Left ventricle myocardium inferior (tissue), 1 donor: ENCODE data around the gene PXYLP1. TPM values are rescaled to one million over a fixed set of nuclear protein-coding genes. Genes with fewer than 3 reads are reported as not detected.

Source experiments
- DNase-seq: peaks from one replicate; pipeline ENCODE4 v3.0.0-alpha.2; 2020
- H3K27ac ChIP-seq: fragments of 200-600 bp; replicated peaks from 2 replicates; pipeline ENCODE4 v1.8.0; 2021
- H3K27me3 ChIP-seq: fragments of 200-600 bp; 2 replicates; pipeline ENCODE4 v1.8.0; 2021; ENCODE audit warnings: low read depth
- H3K36me3 ChIP-seq: fragments of 200-600 bp; 2 replicates; pipeline ENCODE4 v1.8.0; 2021
- H3K4me1 ChIP-seq: fragments of 200-600 bp; 2 replicates; pipeline ENCODE4 v1.8.0; 2021
- H3K4me3 ChIP-seq: fragments of 200-600 bp; 2 replicates; pipeline ENCODE4 v1.8.0; 2021; ENCODE audit warnings: mild to moderate bottlenecking, moderate library complexity
- H3K9me3 ChIP-seq: fragments of 200-600 bp; replicated peaks from 2 replicates; pipeline ENCODE4 v1.8.0; 2021
- intact Hi-C: fragments of 100-400 bp; cut with micrococcal nuclease; formaldehyde crosslinking; loops from one replicate; pipeline ENCODE4 v1.11.0; 2022
- total RNA-seq: library from RNA; stranded (reverse); fragmentation: NEBNext Ultra II Directional; extraction: Animal tissue kit (Norgen Biotek cat#: 25700); gene quantifications from one replicate; pipeline ENCODE4 v1.2.1, GENCODE V29; 2021
- TF ChIP-seq, protein P1 (sequence below): fragments of 200-600 bp; IDR thresholded peaks from 2 replicates; pipeline ENCODE4 v1.8.0; 2021; ENCODE audit warnings: antibody characterized with exemption, mild to moderate bottlenecking, borderline replicate concordance
- donor health status: DM: no; HTN: yes; CAD: no; lungs with severe emphysema.

The PXYLP1 gene
- total RNA-seq, 1 donor from 2014 or later: 25.6 TPM

DNA sequence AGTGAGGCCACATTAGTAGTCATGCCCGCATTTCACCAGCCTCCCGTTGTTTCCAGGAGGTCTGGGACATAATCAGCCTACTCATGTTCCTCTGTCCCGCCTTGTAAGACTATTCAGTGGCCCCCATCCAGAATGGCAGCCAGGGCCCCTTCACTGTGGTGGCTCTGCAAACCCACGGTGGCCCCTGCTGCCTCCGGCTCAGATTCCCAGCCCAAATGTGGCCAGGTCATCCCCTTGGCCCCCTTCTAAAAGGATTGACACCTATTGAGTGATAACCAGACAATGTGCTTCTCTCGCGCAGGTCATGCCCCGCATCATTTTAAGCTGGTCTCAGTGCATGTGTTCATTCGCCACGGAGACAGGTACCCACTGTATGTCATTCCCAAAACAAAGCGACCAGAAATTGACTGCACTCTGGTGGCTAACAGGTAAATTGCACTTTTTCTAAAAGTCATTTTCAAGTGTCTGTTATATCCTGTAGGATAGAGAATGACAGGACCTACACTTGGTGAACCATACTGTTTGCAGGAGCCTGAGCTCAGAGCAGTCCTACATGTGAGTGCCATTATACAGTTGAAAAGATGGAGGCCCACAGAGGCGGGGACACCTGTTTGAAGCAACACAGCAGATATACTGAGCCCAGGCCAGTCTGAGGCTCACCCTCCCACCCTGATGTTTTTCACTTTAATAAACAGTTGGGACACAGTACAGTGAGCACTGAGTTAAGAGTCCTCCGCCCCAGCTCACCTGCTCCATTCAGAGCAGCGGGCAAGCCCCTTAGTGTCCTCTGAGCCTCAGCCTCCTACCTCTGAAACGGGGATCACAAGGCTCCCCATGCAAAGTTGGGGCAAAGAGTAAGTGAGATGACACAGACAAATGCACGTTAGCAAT is 47.7 kb downstream of the PXYLP1 start:
- no peaks in the 10 kb centered on the region for H3K9me3 ChIP-seq
- no peak overlapping the region for H3K27ac ChIP-seq
- H3K36me3 ChIP-seq: peaks cover 29% of the 10 kb centered on the region
- H3K4me1 ChIP-seq: peaks cover 19% of the 10 kb centered on the region
- no peaks in the 10 kb centered on the region for H3K27me3 ChIP-seq
- intact Hi-C loops: no loop called here
- H3K4me3 ChIP-seq: no peak overlapping the region
- DNase-seq: no peak
- TF ChIP-seq, protein P1, sequence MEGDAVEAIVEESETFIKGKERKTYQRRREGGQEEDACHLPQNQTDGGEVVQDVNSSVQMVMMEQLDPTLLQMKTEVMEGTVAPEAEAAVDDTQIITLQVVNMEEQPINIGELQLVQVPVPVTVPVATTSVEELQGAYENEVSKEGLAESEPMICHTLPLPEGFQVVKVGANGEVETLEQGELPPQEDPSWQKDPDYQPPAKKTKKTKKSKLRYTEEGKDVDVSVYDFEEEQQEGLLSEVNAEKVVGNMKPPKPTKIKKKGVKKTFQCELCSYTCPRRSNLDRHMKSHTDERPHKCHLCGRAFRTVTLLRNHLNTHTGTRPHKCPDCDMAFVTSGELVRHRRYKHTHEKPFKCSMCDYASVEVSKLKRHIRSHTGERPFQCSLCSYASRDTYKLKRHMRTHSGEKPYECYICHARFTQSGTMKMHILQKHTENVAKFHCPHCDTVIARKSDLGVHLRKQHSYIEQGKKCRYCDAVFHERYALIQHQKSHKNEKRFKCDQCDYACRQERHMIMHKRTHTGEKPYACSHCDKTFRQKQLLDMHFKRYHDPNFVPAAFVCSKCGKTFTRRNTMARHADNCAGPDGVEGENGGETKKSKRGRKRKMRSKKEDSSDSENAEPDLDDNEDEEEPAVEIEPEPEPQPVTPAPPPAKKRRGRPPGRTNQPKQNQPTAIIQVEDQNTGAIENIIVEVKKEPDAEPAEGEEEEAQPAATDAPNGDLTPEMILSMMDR: peak; percentile 68

DNA sequence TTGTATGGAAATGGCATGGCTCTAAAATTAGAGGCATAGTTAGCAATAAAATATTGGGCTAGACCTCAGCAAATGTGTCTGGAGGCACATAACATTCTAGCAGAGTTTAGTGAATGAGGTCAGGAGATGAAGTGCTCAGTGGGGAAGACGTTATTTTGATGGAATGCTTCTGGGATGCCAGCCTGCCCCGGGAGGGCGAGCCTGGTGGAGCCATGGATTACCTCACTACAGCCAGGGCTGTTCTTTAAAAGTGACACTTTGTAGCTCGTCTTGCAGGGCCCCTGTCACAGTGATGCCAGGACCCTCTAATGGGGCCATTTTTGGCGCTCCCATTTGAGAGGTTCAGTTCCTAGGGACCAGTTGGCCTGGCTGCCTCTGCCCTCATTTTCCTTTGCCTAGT is 48.5 kb downstream of the PXYLP1 start:
- Histone ChIP-seq H3K27ac (no peak overlapping the region), H3K27me3 (no peaks in the 10 kb centered on the region), H3K9me3 (no peaks in the 10 kb centered on the region), H3K4me1 (peaks cover 21% of the 10 kb centered on the region), H3K36me3 (peaks cover 30% of the 10 kb centered on the region), H3K4me3 (no peak overlapping the region)
- intact Hi-C loops: no loop called here
- no peak for DNase-seq
- TF ChIP-seq, protein P1: no peak

DNA sequence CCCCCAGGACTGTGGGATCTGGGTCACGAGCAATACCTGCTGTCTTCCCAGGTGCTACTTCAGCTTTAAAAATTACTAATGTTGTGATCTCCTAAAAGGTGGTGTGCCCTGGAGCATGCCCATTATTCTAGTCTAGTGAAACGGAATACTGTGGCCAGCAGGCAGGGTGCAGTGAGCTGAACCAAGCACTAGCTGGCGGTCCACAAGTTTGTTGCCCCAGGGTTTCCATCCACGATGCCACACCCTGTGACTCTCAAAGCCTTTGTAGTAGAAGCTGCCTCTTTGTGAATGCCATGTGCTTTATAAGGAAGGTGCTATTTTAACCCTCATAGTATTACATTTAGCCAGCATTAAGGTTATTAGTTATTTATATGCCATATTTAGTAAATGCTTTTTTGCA is 49.1 kb downstream of the PXYLP1 start:
- H3K4me3 ChIP-seq: no peak overlapping the region
- no peaks in the 10 kb centered on the region for H3K9me3 ChIP-seq
- no peaks in the 10 kb centered on the region for H3K27me3 ChIP-seq
- peaks cover 27% of the 10 kb centered on the region for H3K36me3 ChIP-seq
- TF ChIP-seq, protein P1: no peak
- no peak overlapping the region for H3K27ac ChIP-seq
- intact Hi-C loops: no loop called here
- peaks cover 27% of the 10 kb centered on the region for H3K4me1 ChIP-seq
- no peak for DNase-seq

DNA sequence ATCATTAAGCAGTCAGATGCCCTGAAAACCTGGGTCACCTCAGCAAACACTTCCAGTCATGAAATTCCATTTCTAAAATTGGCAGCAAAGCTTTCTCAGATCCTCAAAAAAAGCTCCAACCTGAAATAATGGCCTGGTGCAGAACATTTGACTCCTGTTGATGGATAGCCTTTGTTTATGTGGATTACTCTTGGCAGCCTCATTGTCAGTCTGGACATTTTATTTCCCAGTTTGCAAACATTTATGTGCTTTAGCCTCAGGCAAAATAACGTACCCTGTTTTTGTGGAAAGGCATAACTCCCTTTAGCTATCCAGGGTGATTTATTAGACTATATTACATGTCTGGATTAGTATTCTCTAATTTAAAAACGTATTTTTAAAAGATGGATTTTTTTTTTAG is 53.9 kb downstream of the PXYLP1 start:
- H3K4me1 ChIP-seq: peaks cover 15% of the 10 kb centered on the region
- DNase-seq: no peak
- H3K4me3 ChIP-seq: no peak overlapping the region
- H3K27ac ChIP-seq: no peak overlapping the region
- no peaks in the 10 kb centered on the region for H3K27me3 ChIP-seq
- TF ChIP-seq, protein P1: no peak
- intact Hi-C loops: no loop called here
- H3K36me3 ChIP-seq: peaks cover 50% of the 10 kb centered on the region
- no peaks in the 10 kb centered on the region for H3K9me3 ChIP-seq

DNA sequence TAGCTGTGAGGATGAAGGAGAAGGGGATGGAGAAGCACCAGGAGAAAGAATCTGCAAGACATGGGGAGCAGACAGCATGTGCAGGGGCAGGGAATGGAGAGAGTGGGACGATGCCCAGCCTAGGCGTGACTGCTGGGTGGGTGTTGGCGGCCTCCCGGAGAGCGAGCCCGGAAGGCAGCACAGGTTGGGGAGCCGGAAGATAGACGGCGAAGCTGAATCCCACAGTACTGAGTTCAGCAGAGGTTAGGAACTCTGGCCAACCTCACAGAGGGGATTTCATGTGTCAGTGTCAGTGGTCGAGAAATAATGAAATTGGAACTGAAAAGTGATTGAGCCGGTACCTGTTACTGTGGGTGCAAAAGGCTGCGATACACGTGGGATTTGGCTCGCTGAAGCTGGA is 55.2 kb downstream of the PXYLP1 start:
- no peak for DNase-seq
- Histone ChIP-seq H3K4me3 (no peak overlapping the region), H3K9me3 (no peaks in the 10 kb centered on the region), H3K27ac (no peak overlapping the region), H3K27me3 (no peaks in the 10 kb centered on the region), H3K36me3 (peaks cover 40% of the 10 kb centered on the region), H3K4me1 (peaks cover 27% of the 10 kb centered on the region)
- TF ChIP-seq, protein P1: no peak
- intact Hi-C loops: no loop called here
